GM23338 (cell line): ENCODE results near the gene MAPT. TPM values are rescaled to one million over a fixed set of nuclear protein-coding genes. Genes with fewer than 3 reads are reported as not detected.

ENCODE experiments used
- ATAC-seq: fragments of 200-7000 bp; cut with Tn5 transposase; 3 replicates; pipeline ENCODE4 v1.9.1; 2020
- DNase-seq: peaks from one replicate; pipeline ENCODE4 v3.0.0-alpha.2; 2015; ENCODE audit warnings: low spot score
- H2AFZ ChIP-seq: fragments of 200-600 bp; sonication (generic); 2 replicates; pipeline ENCODE4 v1.8.0; 2016; ENCODE audit warnings: antibody characterized with exemption, mild to moderate bottlenecking, moderate library complexity
- H3F3A ChIP-seq: fragments of 200-600 bp; sonication (generic); replicated peaks from 2 replicates; pipeline ENCODE4 v1.8.0; 2017; ENCODE audit warnings: antibody characterized with exemption, mixed run types, low read depth
- H3K27ac ChIP-seq: fragments of 200-600 bp; sonication (generic); 2 replicates; pipeline ENCODE4 v1.6.1; 2016; ENCODE audit warnings: low read depth
- H3K27me3 ChIP-seq: fragments of 200-600 bp; sonication (generic); 2 replicates; pipeline ENCODE4 v1.8.0; 2016; ENCODE audit warnings: mild to moderate bottlenecking, mixed run types, moderate library complexity; ENCODE audit not compliant: insufficient read depth
- H3K36me3 ChIP-seq: fragments of 200-600 bp; sonication (generic); 2 replicates; pipeline ENCODE4 v1.8.0; 2016; ENCODE audit warnings: mild to moderate bottlenecking; ENCODE audit not compliant: insufficient read depth
- H3K4me1 ChIP-seq: fragments of 200-600 bp; sonication (generic); 2 replicates; pipeline ENCODE4 v1.8.0; 2016; ENCODE audit warnings: mild to moderate bottlenecking, moderate library complexity; ENCODE audit not compliant: insufficient read depth
- H3K4me2 ChIP-seq: fragments of 200-600 bp; sonication (generic); 2 replicates; pipeline ENCODE4 v1.7.1; 2017; ENCODE audit warnings: mixed run types
- H3K4me3 ChIP-seq: fragments of 200-600 bp; sonication (generic); 2 replicates; pipeline ENCODE4 v1.6.1; 2016; ENCODE audit warnings: mixed run types
- H3K79me2 ChIP-seq: fragments of 200-600 bp; sonication (generic); replicated peaks from 2 replicates; pipeline ENCODE4 v1.8.0; 2017; ENCODE audit warnings: mild to moderate bottlenecking; ENCODE audit not compliant: insufficient read depth
- H3K9me2 ChIP-seq: fragments of 200-600 bp; sonication (generic); 2 replicates; pipeline ENCODE4 v1.8.0; 2017; ENCODE audit not compliant: insufficient read depth
- H4K20me1 ChIP-seq: fragments of 200-600 bp; sonication (generic); replicated peaks from 2 replicates; pipeline ENCODE4 v1.8.0; 2017; ENCODE audit warnings: mild to moderate bottlenecking; ENCODE audit not compliant: insufficient read depth
- H3K27ac Mint-ChIP-seq: 2 replicates; pipeline ENCODE4 v1.8.0; 2020; ENCODE audit warnings: inconsistent platforms, mild to moderate bottlenecking, moderate library complexity, mixed read lengths
- H3K27me3 Mint-ChIP-seq: 3 replicates; pipeline ENCODE4 v1.8.0; 2022; ENCODE audit warnings: low read depth, mild to moderate bottlenecking, moderate library complexity, mixed read lengths, inconsistent platforms; ENCODE audit not compliant: insufficient read depth, poor library complexity
- H3K36me3 Mint-ChIP-seq: 3 replicates; pipeline ENCODE4 v1.8.0; 2021; ENCODE audit warnings: low read depth, mild to moderate bottlenecking, inconsistent platforms, moderate library complexity, mixed read lengths
- H3K4me1 Mint-ChIP-seq: 3 replicates; pipeline ENCODE4 v1.8.0; 2020; ENCODE audit warnings: mild to moderate bottlenecking, inconsistent platforms, mixed read lengths
- H3K4me3 Mint-ChIP-seq: 3 replicates; pipeline ENCODE4 v1.8.0; 2021; ENCODE audit warnings: moderate library complexity, mild to moderate bottlenecking, inconsistent platforms, mixed read lengths
- H3K9me3 Mint-ChIP-seq: 3 replicates; pipeline ENCODE4 v1.8.0; 2020; ENCODE audit warnings: moderate library complexity, mild to moderate bottlenecking, inconsistent platforms, mixed read lengths
- polyA plus RNA-seq: library from polyadenylated mRNA; unstranded; fragments of >200 nt; fragmentation: Nextera tagmentation; extraction: Ambion mirVana; gene quantifications from 2 replicates; pipeline ENCODE4 v1.2.1, GENCODE V29; 2016
- total RNA-seq: library from RNA; depleted of rRNA; stranded (reverse); fragments of >200 nt; shearing (Covaris generic); gene quantifications from 2 replicates; pipeline ENCODE4 v1.2.3, GENCODE V29; 2014
- TF ChIP-seq, protein P1 (sequence below): fragments of 250-450 bp; sonication (Bioruptor Pico); IDR thresholded peaks from 2 replicates; pipeline ENCODE4 v1.5.0; 2020; ENCODE audit warnings: mild to moderate bottlenecking, moderate library complexity

MAPT gene
- total and polyA plus RNA-seq, 2 experiments from 2014 or later = 1.1 to 2.1 TPM

DNA sequence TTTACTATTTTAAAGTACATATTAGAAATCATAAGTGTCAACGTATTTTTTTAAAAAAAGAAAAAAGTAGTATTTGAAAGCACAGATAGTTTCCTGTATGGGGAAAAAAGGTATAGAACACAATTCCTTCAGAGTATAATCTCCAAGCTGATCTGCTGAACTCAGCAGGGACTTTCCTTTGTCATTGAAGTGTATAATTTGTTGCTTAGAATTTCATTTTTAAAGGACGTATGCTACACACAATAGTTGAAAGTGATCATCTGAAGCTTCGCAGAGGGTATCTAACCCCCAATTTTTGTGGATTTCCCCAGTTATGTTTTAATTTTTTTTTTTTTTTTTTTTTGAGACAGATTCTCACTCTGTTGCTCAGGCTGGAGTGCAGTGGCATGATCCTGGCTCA is 20.2 kb upstream of the MAPT start (continued):
- TF ChIP-seq, protein P1, sequence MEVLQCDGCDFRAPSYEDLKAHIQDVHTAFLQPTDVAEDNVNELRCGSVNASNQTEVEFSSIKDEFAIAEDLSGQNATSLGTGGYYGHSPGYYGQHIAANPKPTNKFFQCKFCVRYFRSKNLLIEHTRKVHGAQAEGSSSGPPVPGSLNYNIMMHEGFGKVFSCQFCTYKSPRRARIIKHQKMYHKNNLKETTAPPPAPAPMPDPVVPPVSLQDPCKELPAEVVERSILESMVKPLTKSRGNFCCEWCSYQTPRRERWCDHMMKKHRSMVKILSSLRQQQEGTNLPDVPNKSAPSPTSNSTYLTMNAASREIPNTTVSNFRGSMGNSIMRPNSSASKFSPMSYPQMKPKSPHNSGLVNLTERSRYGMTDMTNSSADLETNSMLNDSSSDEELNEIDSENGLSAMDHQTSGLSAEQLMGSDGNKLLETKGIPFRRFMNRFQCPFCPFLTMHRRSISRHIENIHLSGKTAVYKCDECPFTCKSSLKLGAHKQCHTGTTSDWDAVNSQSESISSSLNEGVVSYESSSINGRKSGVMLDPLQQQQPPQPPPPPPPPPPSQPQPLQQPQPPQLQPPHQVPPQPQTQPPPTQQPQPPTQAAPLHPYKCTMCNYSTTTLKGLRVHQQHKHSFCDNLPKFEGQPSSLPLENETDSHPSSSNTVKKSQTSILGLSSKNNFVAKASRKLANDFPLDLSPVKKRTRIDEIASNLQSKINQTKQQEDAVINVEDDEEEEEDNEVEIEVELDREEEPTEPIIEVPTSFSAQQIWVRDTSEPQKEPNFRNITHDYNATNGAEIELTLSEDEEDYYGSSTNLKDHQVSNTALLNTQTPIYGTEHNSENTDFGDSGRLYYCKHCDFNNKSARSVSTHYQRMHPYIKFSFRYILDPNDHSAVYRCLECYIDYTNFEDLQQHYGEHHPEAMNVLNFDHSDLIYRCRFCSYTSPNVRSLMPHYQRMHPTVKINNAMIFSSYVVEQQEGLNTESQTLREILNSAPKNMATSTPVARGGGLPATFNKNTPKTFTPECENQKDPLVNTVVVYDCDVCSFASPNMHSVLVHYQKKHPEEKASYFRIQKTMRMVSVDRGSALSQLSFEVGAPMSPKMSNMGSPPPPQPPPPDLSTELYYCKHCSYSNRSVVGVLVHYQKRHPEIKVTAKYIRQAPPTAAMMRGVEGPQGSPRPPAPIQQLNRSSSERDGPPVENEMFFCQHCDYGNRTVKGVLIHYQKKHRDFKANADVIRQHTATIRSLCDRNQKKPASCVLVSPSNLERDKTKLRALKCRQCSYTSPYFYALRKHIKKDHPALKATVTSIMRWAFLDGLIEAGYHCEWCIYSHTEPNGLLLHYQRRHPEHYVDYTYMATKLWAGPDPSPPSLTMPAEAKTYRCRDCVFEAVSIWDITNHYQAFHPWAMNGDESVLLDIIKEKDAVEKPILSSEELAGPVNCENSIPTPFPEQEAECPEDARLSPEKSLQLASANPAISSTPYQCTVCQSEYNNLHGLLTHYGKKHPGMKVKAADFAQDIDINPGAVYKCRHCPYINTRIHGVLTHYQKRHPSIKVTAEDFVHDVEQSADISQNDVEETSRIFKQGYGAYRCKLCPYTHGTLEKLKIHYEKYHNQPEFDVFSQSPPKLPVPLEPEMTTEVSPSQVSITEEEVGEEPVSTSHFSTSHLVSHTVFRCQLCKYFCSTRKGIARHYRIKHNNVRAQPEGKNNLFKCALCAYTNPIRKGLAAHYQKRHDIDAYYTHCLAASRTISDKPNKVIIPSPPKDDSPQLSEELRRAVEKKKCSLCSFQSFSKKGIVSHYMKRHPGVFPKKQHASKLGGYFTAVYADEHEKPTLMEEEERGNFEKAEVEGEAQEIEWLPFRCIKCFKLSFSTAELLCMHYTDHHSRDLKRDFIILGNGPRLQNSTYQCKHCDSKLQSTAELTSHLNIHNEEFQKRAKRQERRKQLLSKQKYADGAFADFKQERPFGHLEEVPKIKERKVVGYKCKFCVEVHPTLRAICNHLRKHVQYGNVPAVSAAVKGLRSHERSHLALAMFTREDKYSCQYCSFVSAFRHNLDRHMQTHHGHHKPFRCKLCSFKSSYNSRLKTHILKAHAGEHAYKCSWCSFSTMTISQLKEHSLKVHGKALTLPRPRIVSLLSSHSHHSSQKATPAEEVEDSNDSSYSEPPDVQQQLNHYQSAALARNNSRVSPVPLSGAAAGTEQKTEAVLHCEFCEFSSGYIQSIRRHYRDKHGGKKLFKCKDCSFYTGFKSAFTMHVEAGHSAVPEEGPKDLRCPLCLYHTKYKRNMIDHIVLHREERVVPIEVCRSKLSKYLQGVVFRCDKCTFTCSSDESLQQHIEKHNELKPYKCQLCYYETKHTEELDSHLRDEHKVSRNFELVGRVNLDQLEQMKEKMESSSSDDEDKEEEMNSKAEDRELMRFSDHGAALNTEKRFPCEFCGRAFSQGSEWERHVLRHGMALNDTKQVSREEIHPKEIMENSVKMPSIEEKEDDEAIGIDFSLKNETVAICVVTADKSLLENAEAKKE (CRISPR knock-in tag) = no peak

DNA sequence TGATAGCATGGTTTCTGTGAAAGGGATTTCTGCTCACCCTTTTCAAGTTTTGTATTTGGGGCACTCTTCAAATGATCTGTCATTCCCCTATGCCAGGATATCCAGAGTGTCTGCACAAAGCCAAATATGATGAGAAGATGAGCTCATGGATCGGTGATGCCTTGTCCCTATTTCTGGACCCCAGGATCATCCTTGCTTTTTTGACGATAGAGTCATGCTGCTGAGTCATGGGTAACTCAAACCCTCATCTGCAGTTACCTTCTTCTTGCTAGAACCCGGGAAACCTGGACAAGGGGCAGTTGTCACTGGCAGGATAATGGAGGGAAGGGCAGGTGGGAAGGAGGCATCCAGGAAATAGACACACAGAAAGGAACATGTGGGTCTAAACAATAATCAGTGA is 17.8 kb upstream of the MAPT start:
- no peaks in the 10 kb centered on the region for H3K4me1 Mint-ChIP-seq
- Histone ChIP-seq H3K79me2 (no peaks in the 10 kb centered on the region), H3K4me1 (no peaks in the 10 kb centered on the region), H2AFZ (no peak overlapping the region), H3F3A (no peaks in the 10 kb centered on the region), H3K4me3 (no peak overlapping the region), H3K27ac (no peak overlapping the region), H3K36me3 (no peaks in the 10 kb centered on the region), H3K4me2 (no peak overlapping the region), H3K27me3 (no peaks in the 10 kb centered on the region), H3K9me2 (no peaks in the 10 kb centered on the region), H4K20me1 (no peaks in the 10 kb centered on the region)
- ATAC-seq (no peak), DNase-seq (no peak)
- no peaks in the 10 kb centered on the region for H3K36me3 Mint-ChIP-seq
- H3K27me3 Mint-ChIP-seq = peaks cover 2% of the 10 kb centered on the region
- no peak overlapping the region for H3K27ac Mint-ChIP-seq
- H3K9me3 Mint-ChIP-seq = no peaks in the 10 kb centered on the region
- H3K4me3 Mint-ChIP-seq = no peak overlapping the region
- TF ChIP-seq, protein P1 (CRISPR knock-in tag) = no peak
